ENCODE results near the gene LSM2. TPM values are rescaled to one million over a fixed set of nuclear protein-coding genes. Genes with fewer than 3 reads are reported as not detected.

Gene LSM2
- total and polyA plus RNA-seq, 9 of the 15 experiments (the other 6 are each of a cell fraction or from before 2014, with no cell fraction given) = 154 to 407 (median 223) TPM

- TF ChIP-seq BACH1 (tag; IDR thresholded peaks at IDR 0.05) = no peak
- no peak for TF ChIP-seq ZNF445 (CRISPR knock-in tag; IDR thresholded peaks at IDR 0.05; ENCODE audit: low read depth)
- TF ChIP-seq ZBTB5 (IDR thresholded peaks at IDR 0.05) = no peak
- no peak for TF ChIP-seq EP400 (IDR thresholded peaks at IDR 0.05)
- no peak for TF ChIP-seq THRA (IDR thresholded peaks at IDR 0.05)
- peak; percentile 95 for TF ChIP-seq CTBP1 (IDR thresholded peaks at IDR 0.05; ENCODE audit: borderline replicate concordance)
- no peak for TF ChIP-seq ZNF644 (tag; IDR thresholded peaks at IDR 0.05; ENCODE audit: low read depth)
- TF ChIP-seq HDGF (IDR thresholded peaks at IDR 0.05) = peak; percentile 97
- 0 out of 2 replicates have a peak, but pooled peaks have one; percentile 26 for TF ChIP-seq CREB1 (IDR thresholded peaks at IDR 0.05)
- TF ChIP-seq CREB1 (CRISPR knock-in tag; IDR thresholded peaks at IDR 0.05) = no peak; the same call in 1 of the 2 replicates
- TF ChIP-seq REST (IDR thresholded peaks at IDR 0.05; ENCODE audit: borderline replicate concordance) = peak; percentile 97
- no peak for TF ChIP-seq REST (CRISPR knock-in tag; IDR thresholded peaks at IDR 0.05; ENCODE audit: low read depth)
- TF ChIP-seq CBFA2T3 (IDR thresholded peaks at IDR 0.05) = no peak; the same call in 1 of the 2 replicates
- no peak for TF ChIP-seq HNRNPH1 (optimal IDR thresholded peaks at IDR 0.05; ENCODE audit: low read depth, low read length)
- no peak for TF ChIP-seq SMARCC2 (IDR thresholded peaks at IDR 0.05; ENCODE audit: low read depth)
- no peak for TF ChIP-seq RFX7 (CRISPR knock-in tag; IDR thresholded peaks at IDR 0.05)
- peak; percentile 60 for TF ChIP-seq ZNF512 (tag; IDR thresholded peaks at IDR 0.05)
These were observed 36.9 kb downstream of the LSM2 start (continued) for GRCh38 chr6:31769684-31770371.
